ENCODE data around the gene LDHAL6B.

LDHAL6B gene

GRCh38 chr15:59166166-59166565 lies 40.5 kb upstream of the LDHAL6B start:
- H3K14ac ChIP-seq (ENCODE audit: low read length): peak overlapping the region; percentile 80
- H3K27me3 ChIP-seq (ENCODE audit: insufficient read depth, low read length): no peaks in the 10 kb centered on the region
- H3K79me1 ChIP-seq (ENCODE audit: low read length): peaks cover 15% of the 10 kb centered on the region
- peak overlapping the region; percentile 85 for H2BK120ac ChIP-seq (ENCODE audit: insufficient read depth, low read length, poor library complexity)
- H4K91ac ChIP-seq (ENCODE audit: low read depth, low read length): peak overlapping the region; percentile 91
- peak overlapping the region; percentile 83 for H2BK5ac ChIP-seq (ENCODE audit: low read depth, low read length, poor library complexity)
- H3K9me3 ChIP-seq (ENCODE audit: insufficient read depth, low read depth, low read length): no peaks in the 10 kb centered on the region
- no peak overlapping the region for H3K18ac ChIP-seq (ENCODE audit: low read length)
- H2AFZ ChIP-seq (ENCODE audit: insufficient read depth, low read length, poor library complexity): no peak overlapping the region
- no peak overlapping the region for H3K23ac ChIP-seq (ENCODE audit: low read length)
- H2AK5ac ChIP-seq (ENCODE audit: low read length): no peak overlapping the region
- peak overlapping the region; percentile 54 for H4K8ac ChIP-seq (ENCODE audit: low read depth, low read length)
- H2BK12ac ChIP-seq (ENCODE audit: low read length): peak overlapping the region; percentile 32
- no peak overlapping the region for H3K9ac ChIP-seq (ENCODE audit: low read length)
- peaks cover 5% of the 10 kb centered on the region in 2 experiments for H3K36me3 ChIP-seq (ENCODE audit: control insufficient read depth in 1 of 2, insufficient read depth in 2 of 2, low read length in 2 of 2)
- no peak overlapping the region for H3K4me3 ChIP-seq (ENCODE audit: low read depth, low read length)
- no peak overlapping the region for H4K12ac ChIP-seq (ENCODE audit: low read depth, low read length)
- no peak overlapping the region for H3K27ac ChIP-seq (ENCODE audit: low read depth, low read length)
- H3K4ac ChIP-seq (ENCODE audit: low read depth, low read length): no peak overlapping the region
- WGBS (ENCODE audit: extremely low coverage, insufficient coverage, insufficient read length): no CpG with 5 or more reads among the region's 4 CpGs
- DNase-seq: no peak
- no peaks in the 10 kb centered on the region for H3K79me2 ChIP-seq (ENCODE audit: control insufficient read depth, insufficient read depth, low read length, poor library complexity)
- no peak overlapping the region for H3K4me2 ChIP-seq (ENCODE audit: low read length)
- peaks cover 12 to 14% of the 10 kb centered on the region in 2 experiments for H3K4me1 ChIP-seq (ENCODE audit: control insufficient read depth in 1 of 2, insufficient read depth in 2 of 2, low read length in 2 of 2)

- no peak overlapping the region for H3K23ac ChIP-seq (ENCODE audit: low read length)
- H3K79me1 ChIP-seq (ENCODE audit: low read length): peaks cover 15% of the 10 kb centered on the region
- peak overlapping the region; percentile 65 for H2BK120ac ChIP-seq (ENCODE audit: insufficient read depth, low read length, poor library complexity)
- no peaks in the 10 kb centered on the region for H3K9me3 ChIP-seq (ENCODE audit: insufficient read depth, low read depth, low read length)
- no peak overlapping the region for H3K9ac ChIP-seq (ENCODE audit: low read length)
- no peaks in the 10 kb centered on the region for H3K27me3 ChIP-seq (ENCODE audit: insufficient read depth, low read length)
- peak overlapping the region; percentile 49 for H3K14ac ChIP-seq (ENCODE audit: low read length)
- peaks cover 3 to 6% of the 10 kb centered on the region in 2 experiments for H3K36me3 ChIP-seq (ENCODE audit: control insufficient read depth in 1 of 2, insufficient read depth in 2 of 2, low read length in 2 of 2)
- H2BK5ac ChIP-seq (ENCODE audit: low read depth, low read length, poor library complexity): no peak overlapping the region
- peak; percentile 35 to 61 for DNase-seq
- H3K4ac ChIP-seq (ENCODE audit: low read depth, low read length): peak overlapping the region; percentile 12
- peaks cover 12 to 14% of the 10 kb centered on the region in 2 experiments for H3K4me1 ChIP-seq (ENCODE audit: control insufficient read depth in 1 of 2, insufficient read depth in 2 of 2, low read length in 2 of 2)
- no CpG with 5 or more reads among the region's 11 CpGs for WGBS (ENCODE audit: extremely low coverage, insufficient coverage, insufficient read length)
- H3K4me2 ChIP-seq (ENCODE audit: low read length): no peak overlapping the region
- H3K18ac ChIP-seq (ENCODE audit: low read length): no peak overlapping the region
- no peak overlapping the region for H4K91ac ChIP-seq (ENCODE audit: low read depth, low read length)
- H3K27ac ChIP-seq (ENCODE audit: low read depth, low read length): no peak overlapping the region
- peak overlapping the region; percentile 46 for H2BK12ac ChIP-seq (ENCODE audit: low read length)
- no peak overlapping the region for H2AFZ ChIP-seq (ENCODE audit: insufficient read depth, low read length, poor library complexity)
- no peaks in the 10 kb centered on the region for H3K79me2 ChIP-seq (ENCODE audit: control insufficient read depth, insufficient read depth, low read length, poor library complexity)
- H4K8ac ChIP-seq (ENCODE audit: low read depth, low read length): peak overlapping the region; percentile 13
- H2AK5ac ChIP-seq (ENCODE audit: low read length): peak overlapping the region; percentile 72
- H4K12ac ChIP-seq (ENCODE audit: low read depth, low read length): peak overlapping the region; percentile 49
- H3K4me3 ChIP-seq (ENCODE audit: low read depth, low read length): no peak overlapping the region
Measured at GRCh38 chr15:59166601-59167265, 39.9 kb upstream of the LDHAL6B start.

- peaks cover 15% of the 10 kb centered on the region for H3K79me1 ChIP-seq (ENCODE audit: low read length)
- no peak overlapping the region for H2BK120ac ChIP-seq (ENCODE audit: insufficient read depth, low read length, poor library complexity)
- no peak overlapping the region for H2AFZ ChIP-seq (ENCODE audit: insufficient read depth, low read length, poor library complexity)
- WGBS (ENCODE audit: extremely low coverage, insufficient coverage, insufficient read length): no CpG with 5 or more reads among the region's 7 CpGs
- H3K27ac ChIP-seq (ENCODE audit: low read depth, low read length): no peak overlapping the region
- no peak overlapping the region for H3K4ac ChIP-seq (ENCODE audit: low read depth, low read length)
- peaks cover 5 to 10% of the 10 kb centered on the region in 2 experiments for H3K36me3 ChIP-seq (ENCODE audit: control insufficient read depth in 1 of 2, insufficient read depth in 2 of 2, low read length in 2 of 2)
- no peak overlapping the region for H2AK5ac ChIP-seq (ENCODE audit: low read length)
- H4K8ac ChIP-seq (ENCODE audit: low read depth, low read length): no peak overlapping the region
- no peak overlapping the region for H3K9ac ChIP-seq (ENCODE audit: low read length)
- H3K79me2 ChIP-seq (ENCODE audit: control insufficient read depth, insufficient read depth, low read length, poor library complexity): no peaks in the 10 kb centered on the region
- peaks cover 12 to 14% of the 10 kb centered on the region in 2 experiments for H3K4me1 ChIP-seq (ENCODE audit: control insufficient read depth in 1 of 2, insufficient read depth in 2 of 2, low read length in 2 of 2)
- no peak overlapping the region for H3K18ac ChIP-seq (ENCODE audit: low read length)
- H4K91ac ChIP-seq (ENCODE audit: low read depth, low read length): peak overlapping the region; percentile 18
- no peak overlapping the region for H3K23ac ChIP-seq (ENCODE audit: low read length)
- H2BK12ac ChIP-seq (ENCODE audit: low read length): peak overlapping the region; percentile 68
- H2BK5ac ChIP-seq (ENCODE audit: low read depth, low read length, poor library complexity): no peak overlapping the region
- H3K14ac ChIP-seq (ENCODE audit: low read length): no peak overlapping the region
- H3K4me3 ChIP-seq (ENCODE audit: low read depth, low read length): no peak overlapping the region
- no peak overlapping the region for H3K4me2 ChIP-seq (ENCODE audit: low read length)
- H3K9me3 ChIP-seq (ENCODE audit: insufficient read depth, low read depth, low read length): no peaks in the 10 kb centered on the region
- H3K27me3 ChIP-seq (ENCODE audit: insufficient read depth, low read length): no peaks in the 10 kb centered on the region
- no peak overlapping the region for H4K12ac ChIP-seq (ENCODE audit: low read depth, low read length)
- no peak for DNase-seq
Measured at GRCh38 chr15:59168536-59168935, 38.1 kb upstream of the LDHAL6B start.

DNA sequence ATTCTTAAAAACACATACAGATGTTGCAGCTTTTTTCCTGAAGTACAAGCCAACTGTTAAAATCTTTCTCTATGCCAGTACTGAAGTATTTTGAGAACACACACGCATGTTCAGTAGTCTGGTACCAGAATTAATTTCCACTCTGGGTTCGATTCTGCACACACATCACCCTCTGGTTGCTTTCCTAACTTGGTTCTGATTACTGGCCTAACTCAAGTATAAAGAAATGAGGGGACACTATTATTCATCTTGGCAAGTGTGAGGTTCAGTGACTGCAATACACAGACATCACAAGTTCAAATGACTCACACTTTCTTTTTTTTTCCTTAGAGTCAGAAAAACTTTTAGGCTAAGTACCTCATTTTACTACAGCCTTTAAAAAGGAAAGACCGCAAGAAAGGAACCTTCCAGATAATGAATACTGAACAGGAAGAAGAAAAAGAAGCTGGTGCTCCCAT lies 37.4 kb upstream of the LDHAL6B start:
- Histone ChIP-seq H3K14ac (ENCODE audit: low read length) (no peak overlapping the region), H2BK5ac (ENCODE audit: low read depth, low read length, poor library complexity) (no peak overlapping the region), H2BK12ac (ENCODE audit: low read length) (no peak overlapping the region), H3K4me3 (ENCODE audit: low read depth, low read length) (no peak overlapping the region), H3K4me2 (ENCODE audit: low read length) (no peak overlapping the region), H2AFZ (ENCODE audit: insufficient read depth, low read length, poor library complexity) (no peak overlapping the region), H3K18ac (ENCODE audit: low read length) (no peak overlapping the region), H3K9ac (ENCODE audit: low read length) (no peak overlapping the region), H3K4me1 (ENCODE audit: control insufficient read depth in 1 of 2, insufficient read depth in 2 of 2, low read length in 2 of 2) (peaks cover 12 to 14% of the 10 kb centered on the region in 2 experiments), H3K23ac (ENCODE audit: low read length) (no peak overlapping the region), H3K9me3 (ENCODE audit: insufficient read depth, low read depth, low read length) (no peaks in the 10 kb centered on the region), H3K4ac (ENCODE audit: low read depth, low read length) (no peak overlapping the region), H4K12ac (ENCODE audit: low read depth, low read length) (no peak overlapping the region), H4K8ac (ENCODE audit: low read depth, low read length) (no peak overlapping the region), H2AK5ac (ENCODE audit: low read length) (no peak overlapping the region), H3K27ac (ENCODE audit: low read depth, low read length) (no peak overlapping the region), H4K91ac (ENCODE audit: low read depth, low read length) (no peak overlapping the region), H2BK120ac (ENCODE audit: insufficient read depth, low read length, poor library complexity) (no peak overlapping the region), H3K79me1 (ENCODE audit: low read length) (peaks cover 15% of the 10 kb centered on the region), H3K36me3 (ENCODE audit: control insufficient read depth in 1 of 2, insufficient read depth in 2 of 2, low read length in 2 of 2) (peaks cover 6 to 11% of the 10 kb centered on the region in 2 experiments), H3K27me3 (ENCODE audit: insufficient read depth, low read length) (no peaks in the 10 kb centered on the region), H3K79me2 (ENCODE audit: control insufficient read depth, insufficient read depth, low read length, poor library complexity) (no peaks in the 10 kb centered on the region)
- DNase-seq: peak in 1 of 2 donors; percentile 45
- WGBS (ENCODE audit: extremely low coverage, insufficient coverage, insufficient read length): no CpG with 5 or more reads among the region's 3 CpGs
